Measurements from ENCODE around the gene LRRC4C. TPM values are rescaled to one million over a fixed set of nuclear protein-coding genes. Genes with fewer than 3 reads are reported as not detected.

Gene LRRC4C
- total RNA-seq, 2 experiments from 2014 or later: not detected

DNA sequence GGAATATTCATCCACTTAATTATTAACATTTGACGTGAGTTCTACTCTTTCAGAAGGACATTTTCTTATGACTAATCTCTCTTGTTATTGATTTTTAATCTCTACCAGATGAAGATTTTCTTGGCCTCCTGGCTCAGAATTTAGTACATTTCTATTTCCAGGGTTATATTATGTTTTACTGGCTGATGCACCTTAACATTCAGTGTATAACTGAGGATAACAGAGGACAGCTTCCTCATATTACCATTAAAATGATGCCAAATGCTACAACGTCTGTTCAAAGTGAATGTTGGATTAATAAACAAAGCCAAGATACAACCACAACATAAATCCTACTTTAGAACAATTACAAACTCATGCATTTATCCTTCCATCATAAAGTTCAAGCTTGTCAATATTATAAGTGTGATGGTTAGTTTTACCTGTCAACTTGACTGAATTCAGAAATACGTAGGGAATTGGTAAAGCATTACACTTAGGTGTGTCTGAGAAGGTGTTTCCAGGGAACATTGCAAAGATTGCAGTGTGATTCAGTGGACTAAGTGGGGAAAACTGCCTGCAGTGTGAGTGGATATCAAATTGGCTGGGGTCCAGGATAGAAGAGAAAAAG lies 485.2 kb downstream of the LRRC4C start:
- Histone ChIP-seq H3K9me3 (ENCODE audit: control insufficient read depth in 1 of 2, insufficient read depth in 1 of 2, low read length in 2 of 2) (peaks cover 0 to 8% of the 10 kb centered on the region in 2 experiments), H3K27me3 (ENCODE audit: control insufficient read depth in 1 of 2, insufficient read depth in 2 of 2, low read length in 2 of 2) (no peaks in the 10 kb centered on the region), H3K4me1 (ENCODE audit: insufficient read depth, low read length) (no peaks in the 10 kb centered on the region), H3K36me3 (ENCODE audit: insufficient read depth, low read length) (no peaks in the 10 kb centered on the region), H3K27ac (ENCODE audit: low read depth in 1 of 2, low read length in 2 of 2) (no peak overlapping the region), H3K4me3 (ENCODE audit: low read length) (no peak overlapping the region)
- no peaks in the 10 kb centered on the region for H3K36me3 Mint-ChIP-seq (ENCODE audit: low read depth)
- intact Hi-C loops (cut with DNase I, micrococcal nuclease): no loop called here
- ChIA-PET CTCF (no interaction called here), POLR2A (no interaction called here)
- no peak for TF ChIP-seq CTCF (IDR thresholded peaks at IDR 0.05)
- DNase-seq (no peak), ATAC-seq (ENCODE audit: poor library complexity) (no peak)
- H3K4me3 Mint-ChIP-seq: no peak overlapping the region
- H3K4me1 Mint-ChIP-seq (ENCODE audit: low read depth): no peaks in the 10 kb centered on the region
- no peak overlapping the region for H3K27ac Mint-ChIP-seq
- H3K9me3 Mint-ChIP-seq: peaks cover 30% of the 10 kb centered on the region
- H3K27me3 Mint-ChIP-seq: no peaks in the 10 kb centered on the region

DNA sequence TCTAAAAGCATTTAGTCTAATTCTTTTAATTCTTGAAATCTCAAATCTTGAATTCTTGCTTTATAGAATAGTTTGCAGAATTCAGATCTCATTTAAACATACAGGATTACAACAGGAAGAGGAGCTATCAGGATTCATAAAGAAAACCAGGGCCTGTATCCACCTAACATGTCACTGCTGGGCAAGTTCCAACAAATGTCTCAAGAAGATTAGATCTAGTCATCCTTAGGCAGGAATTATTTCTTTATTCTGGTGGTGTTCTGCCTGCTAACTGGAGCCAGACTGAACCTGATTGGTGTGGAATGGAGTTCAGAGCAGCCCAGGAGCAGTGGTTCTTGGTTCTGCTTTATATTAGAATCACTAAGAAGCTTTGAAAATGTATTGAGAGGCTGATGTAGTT lies 500.7 kb downstream of the LRRC4C start:
- TF ChIP-seq CTCF (IDR thresholded peaks at IDR 0.05): no peak
- Mint-ChIP-seq H3K4me1 (ENCODE audit: low read depth) (no peaks in the 10 kb centered on the region), H3K27me3 (no peaks in the 10 kb centered on the region), H3K36me3 (ENCODE audit: low read depth) (no peaks in the 10 kb centered on the region), H3K4me3 (no peak overlapping the region), H3K9me3 (peaks cover 13% of the 10 kb centered on the region), H3K27ac (no peak overlapping the region)
- Histone ChIP-seq H3K4me3 (ENCODE audit: low read length) (no peak overlapping the region), H3K27ac (ENCODE audit: low read depth in 1 of 2, low read length in 2 of 2) (no peak overlapping the region), H3K36me3 (ENCODE audit: insufficient read depth, low read length) (no peaks in the 10 kb centered on the region), H3K9me3 (ENCODE audit: control insufficient read depth in 1 of 2, insufficient read depth in 1 of 2, low read length in 2 of 2) (no peaks in the 10 kb centered on the region), H3K4me1 (ENCODE audit: insufficient read depth, low read length) (no peaks in the 10 kb centered on the region), H3K27me3 (ENCODE audit: control insufficient read depth in 1 of 2, insufficient read depth in 2 of 2, low read length in 2 of 2) (no peaks in the 10 kb centered on the region)
- DNase-seq (no peak), ATAC-seq (ENCODE audit: poor library complexity) (no peak)
- intact Hi-C loops (cut with DNase I, micrococcal nuclease): no loop called here
- POLR2A ChIA-PET: no interaction called here
- CTCF ChIA-PET: no interaction called here

DNA sequence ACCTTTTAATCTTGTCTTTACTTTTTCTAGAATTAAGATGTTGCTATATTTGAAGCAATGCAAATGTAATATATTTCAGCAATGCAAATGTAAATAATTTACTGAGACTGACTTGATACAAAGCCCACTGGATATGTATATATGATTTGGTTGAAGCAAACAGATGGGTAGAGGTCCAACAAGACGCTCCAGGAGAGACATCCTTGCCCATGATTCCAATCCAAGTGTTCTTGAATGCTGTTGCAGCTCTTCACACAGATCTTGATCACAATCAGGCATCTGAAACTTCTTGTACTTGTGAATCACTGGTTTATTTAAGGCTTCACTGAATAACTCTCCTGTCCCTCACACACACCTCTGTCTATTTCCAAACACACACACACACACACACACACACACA lies 507.0 kb downstream of the LRRC4C start:
- no peak for DNase-seq
- Mint-ChIP-seq H3K4me3 (no peak overlapping the region), H3K36me3 (ENCODE audit: low read depth) (no peaks in the 10 kb centered on the region), H3K27me3 (no peaks in the 10 kb centered on the region), H3K27ac (no peak overlapping the region), H3K4me1 (ENCODE audit: low read depth) (no peaks in the 10 kb centered on the region), H3K9me3 (peaks cover 19% of the 10 kb centered on the region)
- Histone ChIP-seq H3K36me3 (ENCODE audit: insufficient read depth, low read length) (no peaks in the 10 kb centered on the region), H3K4me1 (ENCODE audit: insufficient read depth, low read length) (no peaks in the 10 kb centered on the region), H3K4me3 (ENCODE audit: low read length) (no peak overlapping the region), H3K27me3 (ENCODE audit: control insufficient read depth in 1 of 2, insufficient read depth in 2 of 2, low read length in 2 of 2) (no peaks in the 10 kb centered on the region), H3K9me3 (ENCODE audit: control insufficient read depth in 1 of 2, insufficient read depth in 1 of 2, low read length in 2 of 2) (no peaks in the 10 kb centered on the region), H3K27ac (ENCODE audit: low read depth in 1 of 2, low read length in 2 of 2) (no peak overlapping the region)
- POLR2A ChIA-PET: no interaction called here
- intact Hi-C loops (cut with DNase I, micrococcal nuclease): no loop called here
- no peak for ATAC-seq (ENCODE audit: poor library complexity)
- CTCF ChIA-PET: no interaction called here
- TF ChIP-seq CTCF (IDR thresholded peaks at IDR 0.05): no peak

Data from CD4-positive, alpha-beta T cell (primary cell).